ENCODE results near the gene GSTP1. TPM values are rescaled to one million over a fixed set of nuclear protein-coding genes. Genes with fewer than 3 reads are reported as not detected.
A peak's percentile ranks its signal among the peaks of the same experiment; 100 is the strongest.

Gene GSTP1
- total and polyA plus RNA-seq, 2 of the 8 experiments (the other 6 are each of a cell fraction or from before 2014, with no cell fraction given), result 1,454 to 3,329 TPM

GRCh38 chr11:67632982-67633755, 49.6 kb downstream of the GSTP1 start:
- TF ChIP-seq SAP30 (IDR thresholded peaks at IDR 0.05; ENCODE audit: insufficient read depth, insufficient replicate concordance, low read length) (no peak), POLR2A (IDR thresholded peaks at IDR 0.05; ENCODE audit: control extremely low read depth in 1 of 2, low read depth in 2 of 2, low read length in 2 of 2) (peak in 1 of 2 experiments; percentile 62; a peak in 1 of 3 replicates), POLR2AphosphoS5 (IDR thresholded peaks at IDR 0.05; ENCODE audit: low read depth, low read length) (peak; percentile 37; the same call in 1 of the 2 replicates), MAX (IDR thresholded peaks at IDR 0.05) (no peak), ATF3 (IDR thresholded peaks at IDR 0.05; ENCODE audit: insufficient read depth, low read depth, low read length) (no peak), HDAC2 (IDR thresholded peaks at IDR 0.05; ENCODE audit: borderline replicate concordance in 1 of 2, low read depth in 2 of 2, low read length in 2 of 2) (no peak), GTF2F1 (IDR thresholded peaks at IDR 0.05; ENCODE audit: borderline replicate concordance, low read depth, low read length) (no peak), ASH2L (IDR thresholded peaks at IDR 0.05; ENCODE audit: low read length) (no peak)
- Histone ChIP-seq H3K4me3 (ENCODE audit: extremely low read depth in 1 of 4, insufficient read depth in 2 of 4, low read depth in 3 of 4, low read length in 4 of 4) (no peak overlapping the region), H3K9ac (replicated peaks in 1 of 4; ENCODE audit: extremely low read depth in 1 of 4, low read depth in 3 of 4, low read length in 3 of 4) (no peak overlapping the region; a peak in 1 of 7 replicates), H2BK12ac (ENCODE audit: low read depth, low read length) (peak overlapping the region; percentile 7; the same call in 1 of the 2 replicates), H3K9me3 (ENCODE audit: insufficient read depth in 2 of 2, low read depth in 1 of 2, low read length in 1 of 2) (no peaks in the 10 kb centered on the region), H3K36me3 (ENCODE audit: control insufficient read depth in 2 of 4, insufficient read depth in 4 of 4, low read length in 3 of 4) (no peaks in the 10 kb centered on the region), H3K14ac (ENCODE audit: insufficient read length) (no peak overlapping the region), H3K27me3 (replicated peaks in 1 of 4; ENCODE audit: control insufficient read depth in 3 of 4, extremely low read depth in 1 of 4, insufficient read depth in 3 of 4, low read length in 3 of 4) (no peaks in the 10 kb centered on the region; a peak in 1 of 7 replicates), H2BK20ac (ENCODE audit: low read length) (0 out of 2 replicates have a peak overlapping the region, but pooled peaks have one; percentile 43), H2BK15ac (ENCODE audit: low read length) (0 out of 2 replicates have a peak overlapping the region, but pooled peaks have one; percentile 25), H3K4me2 (ENCODE audit: insufficient read depth in 1 of 2, low read depth in 2 of 2, low read length in 2 of 2) (no peak overlapping the region), H3K18ac (ENCODE audit: extremely low read depth, low read length) (no peak overlapping the region), H2BK120ac (replicated peaks; ENCODE audit: low read depth, low read length) (no peak overlapping the region), H3K23me2 (ENCODE audit: low read depth, low read length) (peaks cover 2% of the 10 kb centered on the region; the same call in 1 of the 2 replicates), H4K8ac (ENCODE audit: extremely low read depth, insufficient read depth, low read length) (no peak overlapping the region; the same call in 1 of the 2 replicates), H4K5ac (ENCODE audit: insufficient read length, low read depth, low read length) (no peak overlapping the region), H2AFZ (ENCODE audit: low read length) (no peak overlapping the region), H3K79me2 (ENCODE audit: control insufficient read depth in 1 of 2, insufficient read depth in 2 of 2, low read length in 2 of 2) (no peaks in the 10 kb centered on the region), H3K4ac (replicated peaks; ENCODE audit: insufficient read length, low read depth, low read length) (no peak overlapping the region), H4K20me1 (replicated peaks in 1 of 2; ENCODE audit: control insufficient read depth in 1 of 2, insufficient read depth in 2 of 2, low read length in 2 of 2) (no peaks in the 10 kb centered on the region), H2AK5ac (ENCODE audit: low read depth, low read length) (no peak overlapping the region; the same call in 1 of the 2 replicates), H3K23ac (ENCODE audit: insufficient read length) (no peak overlapping the region), H3K4me1 (replicated peaks in 1 of 4; ENCODE audit: control insufficient read depth in 3 of 4, insufficient read depth in 4 of 4, low read length in 3 of 4) (peaks cover 0 to 26% (median 14%) of the 10 kb centered on the region in 4 experiments; a peak in 6 of 7 replicates), H3K27ac (ENCODE audit: low read depth, low read length) (no peak overlapping the region), H4K91ac (replicated peaks; ENCODE audit: insufficient read length, low read length) (no peak overlapping the region), H2BK5ac (ENCODE audit: low read depth, low read length) (no peak overlapping the region), H3K56ac (replicated peaks; ENCODE audit: insufficient read length, low read depth, low read length) (no peak overlapping the region), H3K79me1 (ENCODE audit: low read depth, low read length) (no peaks in the 10 kb centered on the region)
- POLR2A ChIA-PET (ENCODE audit: partially characterized antibody), result interaction anchor here (1.2 to 11.7 kb wide), 4 partner anchors 13 to 56 kb away, joined by 3 to 194 read pairs (median 4); partner anchors contain the start of gene GSTP1
- no peak for DNase-seq (ENCODE audit: low read depth in 1 of 2, low spot score in 2 of 2)
- FAIRE-seq, result no peak
- CTCF ChIA-PET (ENCODE audit: partially characterized antibody), result interaction anchor here (0.8 to 10.1 kb wide), 8 partner anchors 13 to 168 kb away, joined by 3 to 117 read pairs (median 3); partner anchors contain the start of gene ACY3
- WGBS, 2 experiments (ENCODE audit: extremely low coverage in 1 of 2, insufficient coverage in 1 of 2, insufficient read length in 1 of 2, insufficient replicate concordance in 2 of 2, low coverage in 1 of 2, low lambda C conversion rate in 2 of 2, missing lambda C conversion rate in 1 of 2), result 88% methylated on average over 23 of the region's 30 CpGs; no CpG with 5 or more reads in 1 of the 2 experiments
